ENCODE measurements around the gene DUSP22.

The DUSP22 gene

GRCh38 chr6:331622-332521 lies 39.6 kb downstream of the DUSP22 start:
- H3K9ac ChIP-seq (ENCODE audit: low read depth, low read length): no peak overlapping the region
- no peak; the same call in 2 of the 3 replicates for ATAC-seq (ENCODE audit: insufficient read depth, low read depth)
- no peak for DNase-seq
- no peaks in the 10 kb centered on the region for H3K9me3 ChIP-seq (ENCODE audit: insufficient read depth, low read length, severe bottlenecking)
- no peaks in the 10 kb centered on the region for H3K4me1 ChIP-seq (ENCODE audit: insufficient read depth, low read length)
- no peak overlapping the region for H2AFZ ChIP-seq (ENCODE audit: low read depth, low read length)
- H3K27me3 ChIP-seq (ENCODE audit: insufficient read depth, low read length, poor library complexity): no peaks in the 10 kb centered on the region
- no peak overlapping the region for H3K4me2 ChIP-seq (ENCODE audit: insufficient read depth, low read length)
- H3K79me2 ChIP-seq (ENCODE audit: insufficient read depth, low read length): no peaks in the 10 kb centered on the region
- H4K20me1 ChIP-seq (ENCODE audit: insufficient read depth, low read length): peaks cover 11% of the 10 kb centered on the region; the same call in 1 of the 2 replicates
- no peak overlapping the region for H3K4me3 ChIP-seq (ENCODE audit: low read depth in 1 of 2, low read length in 2 of 2)
- TF ChIP-seq CTCF (IDR thresholded peaks at IDR 0.05; ENCODE audit: borderline replicate concordance, extremely low read depth, low read length, poor library complexity, severe bottlenecking) (no peak), EZH2 (IDR thresholded peaks at IDR 0.05; ENCODE audit: borderline replicate concordance, low read depth, low read length, severe bottlenecking) (no peak)
- no peaks in the 10 kb centered on the region for H3K36me3 ChIP-seq (ENCODE audit: insufficient read depth, low read length)
- H3K27ac ChIP-seq (ENCODE audit: low read length): no peak overlapping the region

- H4K20me1 ChIP-seq (ENCODE audit: insufficient read depth, low read length): peaks cover 5% of the 10 kb centered on the region; the same call in 1 of the 2 replicates
- no peak overlapping the region for H3K9ac ChIP-seq (ENCODE audit: low read depth, low read length)
- H3K27me3 ChIP-seq (ENCODE audit: insufficient read depth, low read length, poor library complexity): no peaks in the 10 kb centered on the region
- H3K79me2 ChIP-seq (ENCODE audit: insufficient read depth, low read length): no peaks in the 10 kb centered on the region
- DNase-seq: no peak
- TF ChIP-seq CTCF (IDR thresholded peaks at IDR 0.05; ENCODE audit: borderline replicate concordance, extremely low read depth, low read length, poor library complexity, severe bottlenecking): no peak
- ATAC-seq (ENCODE audit: insufficient read depth, low read depth): no peak
- no peaks in the 10 kb centered on the region for H3K4me1 ChIP-seq (ENCODE audit: insufficient read depth, low read length)
- no peak overlapping the region for H2AFZ ChIP-seq (ENCODE audit: low read depth, low read length)
- no peak overlapping the region for H3K27ac ChIP-seq (ENCODE audit: low read length)
- H3K4me2 ChIP-seq (ENCODE audit: insufficient read depth, low read length): no peak overlapping the region
- no peaks in the 10 kb centered on the region for H3K9me3 ChIP-seq (ENCODE audit: insufficient read depth, low read length, severe bottlenecking)
- H3K4me3 ChIP-seq (ENCODE audit: low read depth in 1 of 2, low read length in 2 of 2): no peak overlapping the region
- H3K36me3 ChIP-seq (ENCODE audit: insufficient read depth, low read length): no peaks in the 10 kb centered on the region
These were observed 40.4 kb downstream of the DUSP22 start for GRCh38 chr6:332671-333070.

GRCh38 chr6:333379-334002 lies 41.2 kb downstream of the DUSP22 start:
- Histone ChIP-seq H3K4me2 (ENCODE audit: insufficient read depth, low read length) (no peak overlapping the region), H3K9ac (ENCODE audit: low read depth, low read length) (no peak overlapping the region), H3K4me3 (ENCODE audit: low read depth in 1 of 2, low read length in 2 of 2) (no peak overlapping the region), H3K36me3 (ENCODE audit: insufficient read depth, low read length) (no peaks in the 10 kb centered on the region), H3K27me3 (ENCODE audit: insufficient read depth, low read length, poor library complexity) (no peaks in the 10 kb centered on the region), H3K4me1 (ENCODE audit: insufficient read depth, low read length) (no peaks in the 10 kb centered on the region), H3K79me2 (ENCODE audit: insufficient read depth, low read length) (no peaks in the 10 kb centered on the region), H3K9me3 (ENCODE audit: insufficient read depth, low read length, severe bottlenecking) (no peaks in the 10 kb centered on the region), H2AFZ (ENCODE audit: low read depth, low read length) (no peak overlapping the region), H4K20me1 (ENCODE audit: insufficient read depth, low read length) (0 out of 2 replicates have a peak, but pooled peaks cover 5% of the 10 kb centered on the region), H3K27ac (ENCODE audit: low read length) (no peak overlapping the region)
- DNase-seq (no peak), ATAC-seq (ENCODE audit: insufficient read depth, low read depth) (no peak)
- TF ChIP-seq CTCF (IDR thresholded peaks at IDR 0.05; ENCODE audit: borderline replicate concordance, extremely low read depth, low read length, poor library complexity, severe bottlenecking) (no peak), EZH2 (IDR thresholded peaks at IDR 0.05; ENCODE audit: borderline replicate concordance, low read depth, low read length, severe bottlenecking) (no peak)

Measured in DND-41 (cell line).